ENCODE data around the gene GRID1.

Gene GRID1

GRCh38 chr10:86265895-86266259, 100.7 kb downstream of the GRID1 start:
- Histone ChIP-seq H3K4me2 (ENCODE audit: low read length) (no peak overlapping the region), H3K27me3 (ENCODE audit: insufficient read depth, low read length) (peaks cover 4% of the 10 kb centered on the region; the same call in 1 of the 2 replicates), H3K27ac (ENCODE audit: low read depth, low read length, poor library complexity, severe bottlenecking) (no peak overlapping the region), H3K9me2 (ENCODE audit: low read depth, low read length) (no peaks in the 10 kb centered on the region), H2AFZ (ENCODE audit: low read length) (no peak overlapping the region), H4K20me1 (ENCODE audit: insufficient read depth, low read length) (no peaks in the 10 kb centered on the region), H3K79me2 (ENCODE audit: insufficient read depth, low read length) (no peaks in the 10 kb centered on the region), H3K4me3 (ENCODE audit: low read depth, low read length, poor library complexity, severe bottlenecking) (no peak overlapping the region), H3K4me1 (ENCODE audit: insufficient read depth, low read length, severe bottlenecking) (no peaks in the 10 kb centered on the region), H3K36me3 (ENCODE audit: insufficient read depth, low read length) (no peaks in the 10 kb centered on the region), H3K9ac (ENCODE audit: low read length) (no peak overlapping the region), H3K9me3 (ENCODE audit: low read length) (no peaks in the 10 kb centered on the region), H3F3A (ENCODE audit: insufficient read depth, low read length) (no peaks in the 10 kb centered on the region)
- no peak for TF ChIP-seq EZH2 (IDR thresholded peaks at IDR 0.05; ENCODE audit: borderline replicate concordance, low read length)
- no peak for TF ChIP-seq CTCF (IDR thresholded peaks at IDR 0.05; ENCODE audit: low read length)

- H3K27ac ChIP-seq (ENCODE audit: low read depth, low read length, poor library complexity, severe bottlenecking), result no peak overlapping the region
- no peaks in the 10 kb centered on the region for H3K36me3 ChIP-seq (ENCODE audit: insufficient read depth, low read length)
- no peak overlapping the region for H2AFZ ChIP-seq (ENCODE audit: low read length)
- H3K9ac ChIP-seq (ENCODE audit: low read length), result no peak overlapping the region
- no peaks in the 10 kb centered on the region for H4K20me1 ChIP-seq (ENCODE audit: insufficient read depth, low read length)
- peaks cover 4% of the 10 kb centered on the region; the same call in 1 of the 2 replicates for H3K27me3 ChIP-seq (ENCODE audit: insufficient read depth, low read length)
- H3K79me2 ChIP-seq (ENCODE audit: insufficient read depth, low read length), result no peaks in the 10 kb centered on the region
- no peaks in the 10 kb centered on the region for H3K9me3 ChIP-seq (ENCODE audit: low read length)
- H3K9me2 ChIP-seq (ENCODE audit: low read depth, low read length), result no peaks in the 10 kb centered on the region
- H3K4me2 ChIP-seq (ENCODE audit: low read length), result no peak overlapping the region
- no peak overlapping the region for H3K4me3 ChIP-seq (ENCODE audit: low read depth, low read length, poor library complexity, severe bottlenecking)
- no peaks in the 10 kb centered on the region for H3F3A ChIP-seq (ENCODE audit: insufficient read depth, low read length)
- no peaks in the 10 kb centered on the region for H3K4me1 ChIP-seq (ENCODE audit: insufficient read depth, low read length, severe bottlenecking)
- no peak for TF ChIP-seq EZH2 (IDR thresholded peaks at IDR 0.05; ENCODE audit: borderline replicate concordance, low read length)
Measured at GRCh38 chr10:86265236-86265894, 101.2 kb downstream of the GRID1 start.

GRCh38 chr10:86264481-86265231, 101.9 kb downstream of the GRID1 start:
- TF ChIP-seq CTCF (IDR thresholded peaks at IDR 0.05; ENCODE audit: low read length), result no peak
- no peak for TF ChIP-seq EZH2 (IDR thresholded peaks at IDR 0.05; ENCODE audit: borderline replicate concordance, low read length)
- no peaks in the 10 kb centered on the region for H3K9me2 ChIP-seq (ENCODE audit: low read depth, low read length)

More at GRCh38 chr10:86264481-86265231, 101.9 kb downstream of the GRID1 start:
- no peaks in the 10 kb centered on the region for H3K4me1 ChIP-seq (ENCODE audit: insufficient read depth, low read length, severe bottlenecking)
- no peaks in the 10 kb centered on the region for H3K36me3 ChIP-seq (ENCODE audit: insufficient read depth, low read length)
- no peak overlapping the region for H3K4me2 ChIP-seq (ENCODE audit: low read length)
- peaks cover 4% of the 10 kb centered on the region; the same call in 1 of the 2 replicates for H3K27me3 ChIP-seq (ENCODE audit: insufficient read depth, low read length)
- H3K27ac ChIP-seq (ENCODE audit: low read depth, low read length, poor library complexity, severe bottlenecking), result no peak overlapping the region
- no peaks in the 10 kb centered on the region for H3K79me2 ChIP-seq (ENCODE audit: insufficient read depth, low read length)
- no peak overlapping the region for H2AFZ ChIP-seq (ENCODE audit: low read length)
- H3K9me3 ChIP-seq (ENCODE audit: low read length), result no peaks in the 10 kb centered on the region
- no peak overlapping the region for H3K4me3 ChIP-seq (ENCODE audit: low read depth, low read length, poor library complexity, severe bottlenecking)
- no peaks in the 10 kb centered on the region for H4K20me1 ChIP-seq (ENCODE audit: insufficient read depth, low read length)
- no peaks in the 10 kb centered on the region for H3F3A ChIP-seq (ENCODE audit: insufficient read depth, low read length)
- H3K9ac ChIP-seq (ENCODE audit: low read length), result no peak overlapping the region
